ENCODE results near the gene FAM3A. TPM values are rescaled to one million over a fixed set of nuclear protein-coding genes. Genes with fewer than 3 reads are reported as not detected.

Gene FAM3A
- total and polyA plus RNA-seq, 9 of the 15 experiments (the other 6 are each of a cell fraction or from before 2014, with no cell fraction given) = 0.75 to 70.6 (median 27.0) TPM

DNA sequence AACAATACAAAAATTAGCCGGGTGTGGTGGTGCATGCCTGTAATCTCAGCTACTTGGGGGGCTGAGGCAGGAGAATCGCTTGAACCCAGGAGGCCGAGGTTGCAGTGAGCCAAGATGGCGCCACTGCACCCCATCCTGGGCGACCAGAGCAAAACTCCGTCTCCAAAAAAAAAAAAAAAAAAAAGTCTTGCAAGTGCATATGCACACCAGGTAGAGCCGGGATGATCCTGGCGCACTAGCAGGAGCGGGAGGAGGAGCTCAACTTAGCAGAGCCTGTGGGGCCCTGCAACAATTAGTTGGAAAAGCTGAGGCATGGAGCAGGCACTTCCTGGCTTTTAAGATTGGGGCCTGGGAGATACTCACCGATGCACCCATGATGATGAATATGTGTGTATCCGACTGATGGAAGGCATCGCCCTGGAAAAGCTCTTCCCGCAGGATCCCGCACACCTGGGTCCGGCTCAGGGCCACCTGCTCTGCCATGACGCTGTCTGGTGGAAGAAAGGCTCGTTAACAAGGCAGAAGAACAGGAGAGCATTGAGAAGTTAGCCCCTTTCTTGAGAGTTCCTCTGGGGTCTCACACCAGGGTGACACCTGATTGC is 29.7 kb upstream of the FAM3A start:
- 36% methylated on average over 12 of the region's 17 CpGs for WGBS (ENCODE audit: insufficient coverage, low coverage, missing lambda C conversion rate)
- intact Hi-C loops (cut with micrococcal nuclease) = no loop called here
- in situ Hi-C loops (cut with MboI) = loop anchor here (25.0 kb wide), 1 partner anchor 383 kb away; no protein-coding TSS in a partner anchor

More for the DNA sequence above, 29.7 kb upstream of the FAM3A start:
- peak in 1 of 3 experiments; percentile 14 for TF ChIP-seq YY1 (IDR thresholded peaks at IDR 0.05; ENCODE audit: borderline replicate concordance in 1 of 3, control insufficient read depth in 1 of 3, extremely low read depth in 1 of 3, insufficient read depth in 3 of 3, insufficient read length in 1 of 3, insufficient replicate concordance in 2 of 3, low read depth in 1 of 3, low read length in 2 of 3)
- TF ChIP-seq POLR2AphosphoS5 (IDR thresholded peaks at IDR 0.05; ENCODE audit: control insufficient read depth, insufficient read depth, low read depth, low read length) = peak; percentile 2; the same call in 1 of the 2 replicates
- TF ChIP-seq SMAD3 (CRISPR knock-in tag; conservative IDR thresholded peaks at IDR 0.05) = no peak
- TF ChIP-seq, protein P1, sequence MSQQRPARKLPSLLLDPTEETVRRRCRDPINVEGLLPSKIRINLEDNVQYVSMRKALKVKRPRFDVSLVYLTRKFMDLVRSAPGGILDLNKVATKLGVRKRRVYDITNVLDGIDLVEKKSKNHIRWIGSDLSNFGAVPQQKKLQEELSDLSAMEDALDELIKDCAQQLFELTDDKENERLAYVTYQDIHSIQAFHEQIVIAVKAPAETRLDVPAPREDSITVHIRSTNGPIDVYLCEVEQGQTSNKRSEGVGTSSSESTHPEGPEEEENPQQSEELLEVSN (IDR thresholded peaks at IDR 0.05; ENCODE audit: borderline replicate concordance in 1 of 2, extremely low read depth in 1 of 2, insufficient read depth in 1 of 2, insufficient read length in 1 of 2, low read depth in 1 of 2, low read length in 1 of 2, poor library complexity in 1 of 2, severe bottlenecking in 1 of 2) = peak in 1 of 2 experiments; percentile 5
- H3K4me3 ChIP-seq = peak overlapping the region; percentile 98
- ChIA-PET CTCF (ENCODE audit: low intra/inter-chr PET ratio) (no interaction called here), POLR2A (interaction anchor here (0.6 to 1.6 kb wide), 5 partner anchors 19 to 195 kb away, joined by 3 to 4 read pairs (median 3); no protein-coding TSS in a partner anchor)
- no peak for FAIRE-seq
- H4K20me1 ChIP-seq (replicated peaks; ENCODE audit: control insufficient read depth, insufficient read depth, low read length) = 0 out of 2 replicates have a peak, but pooled peaks cover 8% of the 10 kb centered on the region
- no peak for ATAC-seq
- peak overlapping the region; percentile 95 to 99 for H3K9ac ChIP-seq (ENCODE audit: insufficient read depth in 1 of 2, low read depth in 2 of 2, low read length in 2 of 2)
- H2AFZ ChIP-seq (ENCODE audit: low read depth, low read length) = no peak overlapping the region
- peak overlapping the region; percentile 100 for H3K4me2 ChIP-seq (ENCODE audit: insufficient read depth, low read length)
- H3K27me3 ChIP-seq (ENCODE audit: control insufficient read depth in 2 of 2, insufficient read depth in 2 of 2, low read length in 2 of 2) = no peaks in the 10 kb centered on the region
- peaks cover 50% of the 10 kb centered on the region for H3K36me3 ChIP-seq (ENCODE audit: control insufficient read depth, insufficient read depth, low read length)
- no peaks in the 10 kb centered on the region for H3K9me1 ChIP-seq (ENCODE audit: control insufficient read depth, insufficient read depth, low read length)
- peak overlapping the region; percentile 98 for H3K27ac ChIP-seq (ENCODE audit: extremely low read depth, low read depth, low read length)
- H3K4me1 ChIP-seq (replicated peaks in 1 of 2; ENCODE audit: control insufficient read depth in 2 of 2, insufficient read depth in 2 of 2, low read length in 2 of 2) = peaks cover 46 to 56% of the 10 kb centered on the region in 2 experiments
- no peak for DNase-seq (ENCODE audit: extremely low read depth in 1 of 4, low spot score in 3 of 4)
- no peaks in the 10 kb centered on the region for H3K9me3 ChIP-seq (replicated peaks; ENCODE audit: control insufficient read depth, insufficient read depth, low read depth, low read length)
- H3K79me2 ChIP-seq (ENCODE audit: control insufficient read depth, insufficient read depth, low read length) = peaks cover 81% of the 10 kb centered on the region
- BruUV-seq (replicated peaks) = no TSS peak
